CD1c-positive myeloid dendritic cell (primary cell): ENCODE results near the gene ING2.
"Not testable (repeated sequence)": the region's sequence is repeated elsewhere in the genome, so short reads cannot be mapped to it uniquely, and the experiment has no call there.

Experiments
- DNase-seq: peaks from one replicate; pipeline ENCODE4 v3.0.0-alpha.2; 2016; ENCODE audit errors: extremely low spot score

Gene ING2

DNA sequence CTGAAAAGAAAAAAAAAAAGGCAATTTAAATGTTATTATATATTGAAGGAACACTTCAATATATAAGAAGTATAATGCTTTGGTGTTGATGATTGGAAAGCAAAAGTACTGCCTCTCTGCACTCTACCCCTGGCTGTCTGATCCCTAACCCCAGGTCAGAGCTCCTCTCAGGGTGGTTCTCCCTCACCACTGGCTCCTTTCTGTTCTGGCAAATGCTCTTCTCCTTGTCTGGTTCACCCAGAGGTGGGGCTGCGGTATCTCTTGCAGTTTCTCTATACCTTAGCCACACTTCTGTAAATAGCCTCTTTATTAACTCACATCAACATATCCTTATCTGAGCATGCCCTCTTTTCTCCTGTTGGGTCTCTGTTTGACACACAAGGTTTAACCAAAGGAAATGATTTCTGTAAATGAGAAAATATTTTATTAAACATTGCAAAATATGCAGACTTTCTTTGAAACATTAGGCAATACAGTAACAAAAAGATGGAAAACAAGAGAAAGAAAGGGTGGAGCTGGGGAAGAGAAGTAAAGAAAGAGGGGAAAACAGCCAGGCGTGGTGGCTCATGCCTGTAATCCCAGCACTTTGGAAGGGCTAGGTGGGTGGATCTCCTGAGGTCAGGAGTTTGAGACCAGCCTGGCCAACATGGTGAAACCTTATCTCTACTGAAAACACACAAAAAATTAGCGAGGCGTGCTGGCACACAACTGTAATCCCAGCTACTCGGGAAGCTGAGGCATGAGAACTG, 45.7 kb downstream of the ING2 start:
- no peak for DNase-seq

DNA sequence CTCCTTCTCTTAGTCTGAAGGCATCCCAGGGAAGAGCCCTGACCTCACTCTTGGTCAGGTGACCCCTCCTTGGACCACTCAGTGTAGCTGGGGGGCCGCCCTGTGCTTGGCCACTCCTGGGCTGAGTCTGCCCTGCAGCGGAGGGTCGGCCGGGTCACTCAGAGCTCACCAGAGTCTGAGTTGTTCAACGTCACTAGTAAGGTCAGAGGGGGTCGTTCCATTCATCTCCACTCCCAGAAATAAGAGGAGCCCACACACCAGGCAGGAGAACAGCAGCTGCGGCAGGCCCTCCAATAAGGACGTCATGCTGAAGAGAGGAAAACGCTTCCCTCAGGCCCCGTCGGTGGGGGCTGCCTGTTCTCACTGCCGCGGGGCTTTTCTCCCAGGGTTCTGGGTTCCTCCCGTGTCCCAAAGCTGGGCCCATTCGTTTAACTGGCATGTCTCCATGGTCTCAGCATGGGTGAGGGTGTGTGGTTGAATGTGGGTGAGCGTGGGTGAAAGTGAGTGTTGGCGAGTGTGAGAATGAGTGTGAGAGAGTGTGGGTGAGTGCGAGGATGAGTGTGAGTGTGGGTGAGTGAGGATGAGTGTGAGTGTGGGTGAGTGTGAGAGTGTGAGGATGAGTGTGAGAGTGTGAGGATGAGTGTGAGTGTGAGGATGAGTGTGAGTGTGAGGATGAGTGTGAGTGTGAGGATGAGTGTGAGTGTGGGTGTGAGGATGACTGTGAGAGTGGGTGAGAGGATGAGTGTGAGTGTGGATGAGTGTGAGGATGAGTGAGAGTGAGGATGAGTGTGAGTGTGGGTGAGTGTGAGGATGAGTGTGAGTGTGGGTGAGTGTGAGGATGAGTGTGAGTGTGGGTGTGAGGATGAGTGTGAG, 47.7 kb downstream of the ING2 start:
- DNase-seq, result no peak

DNA sequence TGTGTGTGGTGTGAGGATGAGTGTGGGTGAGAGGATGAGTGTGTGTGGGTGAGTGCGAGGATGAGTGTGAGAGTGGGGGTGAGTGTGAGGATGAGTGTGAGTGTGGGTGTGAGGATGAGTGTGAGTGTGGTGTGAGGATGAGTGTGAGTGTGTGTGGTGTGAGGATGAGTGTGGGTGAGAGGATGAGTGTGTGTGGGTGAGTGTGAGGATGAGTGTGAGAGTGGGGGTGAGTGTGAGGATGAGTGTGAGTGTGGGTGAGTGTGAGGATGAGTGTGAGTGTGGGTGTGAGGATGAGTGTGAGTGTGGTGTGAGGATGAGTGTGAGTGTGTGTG, 48.3 kb downstream of the ING2 start:
- not testable (repeated sequence) for DNase-seq

DNA sequence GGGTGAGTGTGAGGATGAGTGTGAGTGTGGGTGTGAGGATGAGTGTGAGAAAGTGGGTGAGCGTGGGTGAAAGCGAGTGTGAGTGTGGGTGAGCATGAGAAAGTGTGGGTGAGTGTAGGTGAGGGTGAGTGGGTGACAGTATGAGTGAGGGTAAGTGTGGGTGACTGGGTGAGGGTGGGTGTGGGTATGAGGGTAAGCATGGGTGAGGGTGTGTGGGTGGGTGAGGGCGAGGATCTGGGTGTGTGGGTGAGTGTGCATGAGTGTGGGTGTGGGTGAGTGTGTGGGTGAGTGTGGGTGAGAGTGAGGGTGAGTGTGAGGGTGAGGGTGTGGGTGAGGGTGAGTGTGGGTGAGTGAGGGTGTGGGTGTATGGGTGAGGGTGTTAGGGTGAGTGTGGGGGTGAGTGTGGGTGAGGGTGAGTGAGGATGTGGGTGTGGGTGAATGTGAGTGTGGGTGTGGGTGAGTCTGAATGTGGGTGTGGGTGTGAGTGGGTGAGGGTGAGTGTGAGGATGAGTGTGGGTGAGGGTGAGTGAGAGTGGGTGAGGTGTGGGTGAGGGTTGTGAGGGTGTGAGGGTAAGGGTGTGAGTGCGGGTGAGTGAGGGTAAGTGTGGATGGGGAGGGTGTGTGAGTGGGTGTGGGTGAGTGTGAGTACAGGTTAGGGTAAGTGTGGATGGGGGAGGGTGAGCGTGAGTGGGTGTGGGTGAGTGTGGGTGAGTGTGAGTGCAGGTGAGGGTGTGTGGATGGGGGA, 48.9 kb downstream of the ING2 start:
- DNase-seq, result no peak

DNA sequence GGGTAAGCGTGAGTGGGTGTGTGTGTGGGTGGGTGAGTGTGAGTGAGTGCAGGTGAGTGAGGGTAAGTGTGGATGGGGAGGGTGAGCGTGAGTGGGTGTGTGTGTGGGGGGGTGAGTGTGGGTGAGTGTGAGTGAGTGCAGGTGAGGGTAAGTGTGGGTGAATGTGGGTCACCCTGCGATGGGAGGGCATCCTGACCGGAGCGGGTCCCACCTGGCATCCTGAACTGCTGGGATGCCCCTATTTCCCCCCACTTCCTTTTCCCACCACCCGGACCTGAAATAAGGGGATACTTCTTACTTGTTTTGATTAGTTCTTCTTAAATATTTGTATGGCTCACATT, 49.5 kb downstream of the ING2 start:
- DNase-seq, result no peak

DNA sequence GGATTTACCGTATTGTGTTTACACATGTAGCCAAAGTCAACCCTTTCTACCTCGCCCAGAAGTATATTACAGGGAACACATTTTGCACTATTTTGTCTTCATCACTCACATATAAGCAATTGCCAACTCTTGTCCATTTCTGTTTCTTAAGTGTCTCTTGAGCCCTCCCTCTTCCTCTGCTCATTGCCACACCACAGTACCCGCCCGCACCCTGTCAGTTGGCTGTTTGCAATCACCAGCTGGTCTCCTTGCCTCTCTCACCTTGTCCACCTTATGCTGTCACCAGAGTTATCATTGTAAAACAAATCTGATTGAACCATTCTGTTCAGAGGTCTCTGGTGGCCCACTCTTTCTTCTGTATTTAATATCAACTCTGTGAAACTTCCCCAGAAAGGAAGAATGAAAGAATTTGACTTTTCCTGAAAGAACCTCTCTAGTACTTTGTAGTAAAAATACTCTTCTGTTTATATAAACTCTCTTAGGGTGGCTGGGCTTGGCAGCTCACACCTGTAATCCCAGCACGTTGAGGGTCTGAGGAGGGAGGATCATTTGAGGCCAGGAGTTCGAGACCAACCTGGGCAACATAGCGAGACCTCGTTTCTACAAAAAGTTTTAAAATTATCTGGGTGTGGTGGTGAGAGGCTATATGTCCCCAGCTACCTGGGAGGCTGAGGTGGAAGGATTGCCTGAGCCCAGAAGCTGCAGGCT, 50.2 kb downstream of the ING2 start:
- no peak for DNase-seq

DNA sequence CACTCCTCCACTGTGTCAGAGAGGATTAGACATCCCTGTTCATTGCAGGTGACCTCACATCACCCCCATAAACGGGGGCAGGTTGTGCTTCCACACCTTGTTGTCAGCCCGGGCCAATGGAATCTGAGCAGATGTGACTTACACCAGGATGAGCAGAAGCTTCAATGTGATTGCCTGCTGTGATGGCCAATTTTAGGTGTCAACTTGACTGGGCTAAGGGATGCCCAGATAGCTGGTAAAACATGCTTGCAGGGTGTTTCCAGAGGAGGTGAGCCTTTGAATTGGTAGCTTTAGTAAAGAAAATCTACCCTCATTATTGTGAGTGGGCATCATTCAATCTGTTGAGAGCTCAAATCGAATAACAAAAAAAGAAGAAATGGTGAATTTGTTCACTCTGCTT, 52.1 kb downstream of the ING2 start:
- DNase-seq, result no peak

DNA sequence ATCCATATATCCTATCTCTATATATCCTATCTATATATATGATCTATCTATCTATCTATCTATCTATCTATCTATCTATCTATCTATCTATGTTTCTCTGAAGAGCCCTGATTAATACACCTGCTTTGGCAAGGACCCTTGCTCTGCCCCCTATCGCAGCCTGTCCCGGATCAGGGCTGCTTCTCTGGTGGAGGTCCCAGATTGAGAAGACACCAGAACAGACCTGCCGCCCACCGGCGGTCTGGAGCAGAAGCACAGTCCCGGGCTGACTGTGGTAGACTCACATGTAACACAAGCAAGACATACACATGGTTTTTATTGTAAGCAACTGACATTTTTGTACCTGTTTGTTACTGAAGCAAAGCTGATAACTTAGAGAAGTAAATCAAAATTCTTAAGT, 52.8 kb downstream of the ING2 start:
- no peak for DNase-seq

DNA sequence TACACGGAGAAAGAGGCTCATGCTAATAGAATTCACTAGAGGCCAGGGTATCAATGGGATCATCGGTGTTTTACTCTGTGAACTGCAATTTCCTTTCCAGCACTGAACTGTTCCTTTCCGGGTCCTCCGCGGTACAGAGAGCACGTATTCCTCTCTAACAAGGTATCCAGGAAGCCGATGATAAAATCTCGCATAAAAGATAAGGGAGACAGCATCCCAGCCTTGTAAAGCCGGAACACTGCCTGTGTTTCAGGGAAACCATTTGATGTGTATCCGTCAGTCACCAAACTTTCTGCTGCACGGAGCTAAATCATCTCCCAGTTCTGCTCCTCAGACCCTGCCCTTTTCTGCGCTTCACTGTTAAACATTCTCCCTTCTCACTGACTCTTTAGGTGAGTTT, 54.0 kb downstream of the ING2 start:
- DNase-seq, result no peak

DNA sequence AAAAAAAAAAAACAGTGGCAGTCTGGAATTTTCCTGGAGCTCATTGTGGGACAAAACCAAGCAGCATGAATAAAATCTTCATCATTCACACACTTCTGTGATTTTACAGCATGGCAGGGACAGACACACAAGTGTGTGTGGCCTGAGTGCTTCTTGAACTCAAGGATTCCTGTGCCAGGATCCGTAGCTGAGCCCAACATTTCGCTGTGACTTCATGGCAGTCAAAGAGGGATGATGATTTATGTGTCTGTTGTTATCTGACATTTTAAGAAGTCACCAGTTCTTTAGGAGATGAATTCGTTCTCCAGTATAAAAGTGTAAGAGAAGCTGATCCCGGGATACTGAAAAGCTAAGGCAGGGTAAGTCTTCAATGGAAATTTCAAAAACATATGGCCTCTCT, 57.0 kb downstream of the ING2 start:
- no peak for DNase-seq
